Suprapubic skin (tissue), 4 donors: Measurements from ENCODE around the gene CHST11.

Source experiments
- CTCF ChIP-seq, 2 donors: fragments of 200-600 bp in 1 of 2; fragments of 450-650 bp in 1 of 2; sonication (generic) in 1 of 2; IDR thresholded peaks; one replicate each; pipeline ENCODE4 v1.5.1; 2016 to 2019; ENCODE audit warnings: antibody characterized with exemption in 2 of 2, mild to moderate bottlenecking in 1 of 2, moderate library complexity in 1 of 2
- EP300 ChIP-seq: sonication (generic); formaldehyde crosslinking; IDR thresholded peaks from one replicate; pipeline ENCODE4 v1.6.1; 2017; ENCODE audit warnings: antibody characterized with exemption
- POLR2A ChIP-seq, 2 donors: fragments of 450-650 bp; IDR thresholded peaks; one replicate each; pipeline ENCODE4 v1.6.1; 2017; ENCODE audit warnings: antibody characterized with exemption in 2 of 2, mild to moderate bottlenecking in 2 of 2, moderate library complexity in 2 of 2
- POLR2AphosphoS5 ChIP-seq, 3 donors: sonication (generic); formaldehyde crosslinking; IDR thresholded peaks; one replicate each; pipeline ENCODE4 v1.6.1; 2017; ENCODE audit warnings: antibody characterized with exemption in 3 of 3

GRCh38 chr12:104667139-104667538 lies 210.4 kb downstream of the CHST11 start:
- TF ChIP-seq CTCF (IDR thresholded peaks at IDR 0.05) (no peak), POLR2AphosphoS5 (IDR thresholded peaks at IDR 0.05) (peak in 1 of 3 donors; percentile 50), POLR2A (IDR thresholded peaks at IDR 0.05) (no peak), EP300 (no peak)
